D341Med (cell line): Measurements from ENCODE around the gene GHRL.

Source experiments
- DNase-seq: peaks from one replicate; pipeline ENCODE4 v3.0.0; 2012; ENCODE audit warnings: low spot score

Gene GHRL

DNA sequence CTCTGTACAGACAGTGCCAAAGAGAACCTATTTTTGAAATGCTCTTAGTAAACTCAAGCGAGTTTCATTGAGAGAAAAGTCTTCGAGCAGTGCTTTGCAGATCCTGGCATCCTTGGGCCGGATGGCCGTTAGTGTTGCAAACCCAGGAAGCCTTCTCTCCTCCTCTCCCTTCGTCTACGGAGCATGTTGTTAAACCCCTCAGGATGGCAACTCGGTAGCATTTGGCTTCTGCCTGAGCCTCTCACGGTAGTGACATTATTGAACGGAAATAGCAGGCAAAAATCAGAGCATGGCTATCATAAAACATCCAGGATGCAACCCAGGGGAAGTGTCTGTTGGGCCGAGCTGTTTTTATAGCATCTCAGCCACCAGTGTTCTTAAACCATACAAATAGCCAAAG, 34.8 kb upstream of the GHRL start:
- no peak for DNase-seq

DNA sequence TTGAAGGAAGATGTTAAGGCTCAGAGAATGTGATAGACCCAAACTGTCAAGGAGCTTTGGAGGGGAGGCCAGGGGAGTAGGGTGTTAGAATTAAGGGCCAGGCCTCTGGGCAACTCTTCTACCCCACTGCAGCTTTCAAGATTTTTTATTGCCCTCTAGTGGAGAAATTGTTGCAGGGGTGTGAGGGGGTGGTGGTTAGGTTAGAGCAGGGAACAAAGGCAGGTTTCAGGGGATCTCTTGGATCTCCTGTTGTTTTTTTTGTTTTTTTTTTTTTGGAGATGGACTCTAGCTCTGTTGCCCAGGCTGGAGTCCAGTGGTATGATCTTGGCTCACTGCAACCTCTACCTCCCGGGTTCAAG, 29.6 kb upstream of the GHRL start:
- DNase-seq, result peak; percentile 70

DNA sequence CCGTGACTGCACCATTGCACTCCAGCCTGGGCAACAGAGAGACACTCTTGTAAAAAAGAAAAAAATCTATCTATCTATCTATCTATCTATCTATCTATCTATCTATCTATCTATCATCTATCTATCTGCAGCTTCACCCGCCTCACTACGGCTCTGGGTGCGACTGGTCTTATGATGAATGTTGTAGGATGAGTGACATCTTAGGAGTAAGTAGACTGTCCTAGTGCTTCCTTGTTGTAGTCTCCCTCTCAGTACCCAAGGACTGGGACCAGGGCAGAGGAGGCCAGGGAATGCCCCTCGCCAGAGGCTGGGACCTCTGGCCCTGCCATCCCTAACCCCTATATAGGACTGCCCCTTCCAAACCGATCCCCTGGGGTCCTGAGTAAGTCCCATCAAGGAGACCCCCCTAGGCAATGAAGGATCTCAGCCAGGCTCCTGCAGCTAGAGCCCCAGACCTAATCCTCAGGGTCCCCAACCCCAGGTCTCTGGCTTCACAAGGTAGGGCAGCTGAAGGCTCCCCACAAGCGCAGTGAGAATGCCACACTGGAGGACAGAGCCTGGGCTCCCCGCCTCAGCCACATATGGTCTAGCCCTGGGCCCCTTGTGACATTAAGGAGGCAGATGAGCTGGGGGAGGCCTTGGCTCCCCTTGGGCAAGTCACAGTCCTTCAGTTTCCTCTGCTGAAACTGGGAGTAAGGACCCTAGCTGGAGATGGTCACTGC, 29.0 kb upstream of the GHRL start:
- DNase-seq, result no peak

DNA sequence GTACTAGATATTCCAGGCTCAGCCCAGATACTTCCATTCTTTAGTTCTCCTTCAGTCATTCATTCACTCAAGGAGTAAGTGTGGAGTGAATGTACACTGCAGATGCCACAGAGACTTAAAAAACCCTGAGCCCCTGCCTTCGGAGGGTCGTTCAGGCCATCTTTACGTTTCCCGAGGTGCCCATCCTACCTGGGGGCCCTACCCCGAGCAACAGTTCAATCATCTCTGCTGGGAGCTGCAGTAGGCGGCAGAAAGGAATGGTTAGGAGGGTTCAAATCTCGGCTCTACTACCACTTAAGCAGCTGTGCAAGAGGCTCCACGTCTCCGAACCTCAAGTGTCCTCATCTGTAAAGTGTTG, 27.6 kb upstream of the GHRL start:
- no peak for DNase-seq

DNA sequence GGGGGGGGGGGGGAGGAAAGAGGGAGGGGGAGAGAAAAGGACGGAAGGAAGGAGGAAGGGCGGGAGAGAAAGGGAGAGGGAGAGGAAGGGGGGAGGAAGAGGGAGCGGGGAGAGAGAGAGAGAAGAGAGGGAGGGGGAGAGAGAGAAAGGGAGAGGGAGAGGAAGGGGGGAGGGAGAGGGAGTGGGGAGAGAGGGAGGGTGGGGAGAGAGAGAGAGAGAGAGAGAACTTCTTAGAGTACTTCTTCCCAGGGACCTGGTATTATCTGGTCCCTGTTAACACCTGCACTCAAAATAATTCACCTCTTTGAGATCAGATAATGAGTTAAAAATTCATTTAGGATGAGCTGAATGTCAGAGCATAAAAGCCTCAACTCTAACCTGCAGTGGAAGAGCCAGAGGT, 27.1 kb upstream of the GHRL start:
- no peak for DNase-seq

DNA sequence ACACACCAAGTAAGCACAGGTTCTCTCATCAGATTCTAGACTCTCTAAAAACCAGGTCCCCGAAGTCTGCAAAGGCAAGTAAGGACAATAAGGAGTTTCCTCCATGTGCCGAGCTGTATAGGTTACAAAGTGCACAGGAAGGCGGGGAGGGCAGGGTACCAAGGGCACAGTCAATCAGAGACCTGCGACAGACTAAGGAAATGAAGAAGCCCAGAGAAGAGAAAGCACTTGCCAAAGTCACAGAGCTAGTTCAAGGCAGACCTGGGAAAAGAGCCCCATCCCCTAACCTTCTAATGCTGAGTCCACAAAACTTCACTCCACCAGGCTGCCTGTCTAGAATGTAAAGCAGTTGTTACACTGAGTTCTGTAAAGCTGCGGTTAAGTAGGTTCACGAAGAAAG, 26.5 kb upstream of the GHRL start:
- no peak for DNase-seq

DNA sequence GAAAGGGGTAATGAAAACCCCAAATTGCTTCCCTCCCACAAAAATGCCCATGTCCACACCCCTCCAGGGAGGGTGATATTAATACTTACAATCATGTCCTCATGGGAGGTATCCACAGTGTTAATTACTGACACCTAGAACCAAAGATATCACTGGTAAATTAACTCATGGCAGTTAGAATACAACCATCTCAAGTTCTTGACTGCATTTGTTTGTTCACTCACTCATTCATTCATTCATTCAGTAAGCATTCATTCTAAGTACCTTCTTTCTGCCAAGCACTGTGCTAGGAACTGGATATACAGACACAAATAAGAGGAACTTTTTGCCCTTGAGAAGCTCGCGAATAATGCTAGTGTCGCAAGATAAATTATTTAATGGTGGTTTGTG, 25.2 kb upstream of the GHRL start:
- no peak for DNase-seq

DNA sequence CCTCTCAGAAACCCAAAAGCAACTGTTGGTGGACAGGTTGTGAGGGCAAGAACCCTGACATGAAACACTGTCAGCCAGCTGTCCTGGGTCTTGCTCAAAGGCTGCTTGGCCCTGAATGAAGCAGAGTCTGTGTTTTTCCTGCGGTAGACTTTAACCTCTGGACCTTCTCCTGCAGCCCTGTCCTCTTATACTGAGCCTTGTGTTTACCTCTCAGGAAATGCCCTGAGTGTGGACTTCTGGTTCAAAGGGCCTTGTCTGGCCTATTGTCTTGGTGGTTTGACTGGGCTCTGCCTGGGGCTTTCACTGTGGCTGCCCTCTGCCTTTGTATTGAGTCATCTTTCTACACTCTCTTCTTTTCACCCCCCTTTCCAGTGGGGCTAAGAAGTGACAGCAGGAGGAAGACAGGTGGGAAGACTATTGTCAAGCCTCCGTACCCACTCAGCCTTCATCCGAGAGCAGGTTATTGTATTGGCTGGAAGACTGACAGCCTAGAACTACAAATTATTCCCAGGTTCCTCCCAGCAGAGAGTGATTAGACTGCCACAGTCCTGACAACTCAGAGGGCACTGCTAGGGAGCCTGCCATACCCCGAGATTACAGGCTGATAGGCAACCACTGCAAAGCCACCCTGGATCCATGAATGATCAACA, 24.7 kb upstream of the GHRL start:
- no peak for DNase-seq

DNA sequence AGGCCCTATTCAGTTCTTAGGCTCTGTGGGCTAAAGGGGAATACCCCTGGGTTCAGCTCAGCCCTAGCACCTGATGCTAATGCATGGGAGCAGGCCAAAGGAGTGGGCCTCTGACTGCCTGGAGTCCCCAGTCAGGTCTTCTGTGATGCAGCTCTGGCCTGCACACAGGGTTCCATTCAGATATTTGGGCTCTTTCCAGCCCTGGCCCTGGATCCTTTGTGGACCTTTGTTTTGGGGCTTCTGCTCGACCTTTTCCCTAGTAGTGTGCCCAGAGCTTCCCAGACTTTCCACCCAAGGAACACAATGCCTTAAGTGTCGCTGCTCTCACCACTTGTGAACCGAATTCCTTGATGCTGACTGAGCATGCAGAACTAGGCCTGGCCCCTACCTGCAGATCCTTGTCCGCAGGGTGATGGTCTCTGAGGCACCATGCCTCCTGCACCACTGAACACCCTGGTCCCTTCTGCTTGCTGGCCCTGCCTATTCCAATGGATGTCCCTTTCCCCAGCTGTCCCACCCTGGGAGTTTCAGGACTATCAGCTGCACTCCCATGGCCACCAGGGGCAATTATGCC, 23.1 kb upstream of the GHRL start:
- no peak for DNase-seq

DNA sequence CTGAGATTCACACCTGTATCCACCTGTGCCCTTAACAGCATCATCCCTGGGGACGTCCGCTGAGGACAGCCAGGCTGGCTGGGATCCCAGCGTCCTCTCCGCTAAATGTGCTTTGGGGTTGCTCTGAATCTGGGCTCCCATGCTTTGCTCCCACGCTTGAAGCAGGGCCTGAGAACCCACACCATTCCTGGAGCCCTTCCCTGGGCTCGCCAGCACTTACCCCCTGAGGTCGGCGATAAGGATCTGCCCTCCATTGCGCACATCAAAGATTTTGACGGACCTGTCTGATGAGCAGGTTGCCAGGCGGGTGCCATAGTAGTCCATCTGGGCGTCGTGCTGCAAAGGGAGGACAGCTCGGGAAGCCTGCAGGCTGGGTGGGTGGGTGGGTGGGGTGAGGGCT, 22.4 kb upstream of the GHRL start:
- no peak for DNase-seq

DNA sequence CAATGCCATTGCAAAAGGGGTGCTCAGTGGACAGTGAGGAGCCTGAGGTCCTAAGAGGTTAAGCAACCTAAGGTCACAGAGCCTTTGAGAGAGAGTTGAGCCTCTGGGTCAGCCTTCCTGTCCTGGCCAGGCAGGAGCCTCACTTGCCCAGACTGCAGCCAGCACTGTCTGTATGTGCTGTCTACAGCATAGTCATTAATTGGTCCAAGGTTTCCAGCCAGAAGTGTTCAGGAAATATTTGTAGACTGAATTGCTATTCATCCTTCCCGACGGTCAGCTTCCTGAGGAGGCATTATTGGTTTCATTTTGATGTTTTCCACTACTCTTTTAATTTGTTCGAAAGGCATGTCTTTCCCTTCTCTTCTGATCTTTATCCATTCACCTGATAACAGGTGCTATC, 20.1 kb upstream of the GHRL start:
- DNase-seq, result no peak

DNA sequence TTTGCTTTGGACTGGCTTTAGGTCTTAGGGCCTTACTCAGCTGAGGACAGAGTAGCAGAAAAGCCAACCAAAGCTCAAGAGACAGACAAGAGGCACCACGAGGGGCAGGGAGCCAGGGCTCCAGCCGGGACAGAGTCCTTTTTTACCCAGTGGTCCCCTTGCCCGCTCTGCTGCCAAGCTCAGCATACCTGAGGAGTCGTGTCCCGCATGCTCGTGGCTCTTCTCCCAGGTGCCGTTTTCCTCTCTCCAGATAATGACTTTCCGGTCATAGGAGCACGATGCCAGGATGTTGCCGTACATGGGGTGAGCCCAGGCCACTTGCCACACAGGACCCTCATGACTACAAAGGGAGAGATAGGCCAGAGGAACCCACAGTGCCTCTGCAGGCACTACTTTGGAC, 19.6 kb upstream of the GHRL start:
- no peak for DNase-seq

DNA sequence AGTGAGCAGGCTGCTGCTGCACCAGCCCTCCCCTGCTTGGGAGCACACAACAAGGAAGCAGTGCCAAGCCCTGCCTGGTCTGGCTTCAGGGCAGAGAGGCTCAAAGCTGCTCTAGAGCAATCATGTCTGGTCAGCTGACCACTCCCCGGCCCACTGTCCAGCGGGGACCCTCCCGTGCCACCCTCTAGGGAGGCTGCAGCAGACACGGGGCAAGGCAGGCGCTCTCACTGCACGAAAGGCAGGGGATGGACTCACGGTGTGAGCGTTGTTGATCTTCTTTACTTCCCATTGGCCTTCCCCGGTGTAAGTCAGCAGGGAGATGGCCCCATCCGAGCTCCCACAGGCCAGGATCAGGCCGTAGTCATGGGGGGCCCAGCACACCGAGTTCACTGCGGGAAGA, 19.0 kb upstream of the GHRL start:
- DNase-seq, result no peak

DNA sequence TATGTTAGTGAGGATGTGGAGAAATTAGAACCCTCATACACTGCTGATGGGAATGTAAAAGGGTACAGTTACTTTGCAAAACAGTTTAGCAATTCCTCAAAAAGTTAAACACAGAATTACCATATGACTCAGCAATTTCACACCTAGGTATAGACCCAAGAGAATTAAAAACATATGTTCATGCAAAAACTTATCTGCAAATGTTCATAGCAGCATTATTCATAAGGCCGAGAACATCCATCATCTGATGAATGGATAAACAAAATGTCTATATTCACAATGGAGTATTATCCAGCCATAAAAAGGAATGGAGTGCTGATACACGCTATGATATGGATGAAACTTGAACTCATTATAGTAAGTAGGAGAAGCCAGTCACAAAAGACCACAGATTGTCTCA, 17.8 kb upstream of the GHRL start:
- DNase-seq, result no peak

DNA sequence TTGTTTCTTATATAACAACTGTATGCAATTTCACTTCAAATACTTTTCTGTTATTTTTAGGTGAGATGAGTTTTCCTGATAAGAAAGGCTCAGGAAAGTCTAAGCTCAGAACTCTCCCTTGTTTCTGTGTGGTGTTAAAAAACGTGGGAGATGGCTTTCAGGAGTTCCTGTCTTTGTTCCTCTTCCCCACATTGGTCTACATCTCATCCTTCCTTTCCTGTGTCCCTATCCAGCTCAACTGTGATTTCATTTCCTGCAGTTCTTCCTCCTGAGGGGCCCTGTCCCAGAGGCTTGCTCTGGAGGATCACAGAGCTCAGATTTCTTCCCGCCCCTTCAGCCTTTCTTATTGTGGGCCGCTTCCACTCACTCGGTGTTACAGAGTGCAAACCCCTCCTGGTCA, 17.0 kb upstream of the GHRL start:
- DNase-seq, result no peak

DNA sequence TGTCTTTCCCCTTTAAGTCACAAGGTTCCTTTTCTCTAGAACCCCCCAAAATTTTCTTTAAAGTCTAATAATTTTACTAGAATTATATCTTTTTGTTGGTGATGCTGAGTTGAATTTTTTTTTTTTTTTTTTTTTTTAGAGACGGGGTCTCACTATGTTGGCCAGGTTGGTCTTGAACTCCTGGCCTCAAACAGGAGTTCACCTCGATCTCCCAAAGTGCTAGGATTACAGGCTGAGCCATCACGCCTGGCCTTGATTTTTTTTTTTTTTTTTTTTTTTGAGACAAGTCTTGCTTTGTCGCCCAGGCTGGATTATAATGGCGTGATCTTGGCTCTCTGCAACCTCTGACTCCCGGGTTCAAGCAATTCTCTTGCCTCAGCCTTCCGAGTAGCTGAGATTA, 15.9 kb upstream of the GHRL start:
- DNase-seq, result no peak

DNA sequence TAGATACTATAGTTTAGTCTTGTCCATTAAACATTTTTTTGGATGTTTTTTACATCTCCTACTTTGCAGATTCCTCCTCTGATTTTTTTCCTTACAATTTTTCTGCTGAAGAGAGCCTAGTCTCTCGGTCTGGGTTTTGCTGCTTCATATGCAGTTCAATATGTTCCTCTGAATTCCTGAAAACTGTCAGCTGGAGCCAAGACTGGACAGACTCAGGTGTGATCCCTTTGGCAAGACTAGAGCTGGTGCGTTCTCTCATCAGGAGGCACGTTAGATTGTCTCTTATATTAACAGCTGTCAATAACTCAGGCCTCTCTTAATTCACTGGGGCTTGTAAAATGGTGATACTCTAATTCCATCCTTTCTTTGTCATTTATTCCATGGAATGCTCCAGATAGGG, 13.4 kb upstream of the GHRL start:
- no peak for DNase-seq

DNA sequence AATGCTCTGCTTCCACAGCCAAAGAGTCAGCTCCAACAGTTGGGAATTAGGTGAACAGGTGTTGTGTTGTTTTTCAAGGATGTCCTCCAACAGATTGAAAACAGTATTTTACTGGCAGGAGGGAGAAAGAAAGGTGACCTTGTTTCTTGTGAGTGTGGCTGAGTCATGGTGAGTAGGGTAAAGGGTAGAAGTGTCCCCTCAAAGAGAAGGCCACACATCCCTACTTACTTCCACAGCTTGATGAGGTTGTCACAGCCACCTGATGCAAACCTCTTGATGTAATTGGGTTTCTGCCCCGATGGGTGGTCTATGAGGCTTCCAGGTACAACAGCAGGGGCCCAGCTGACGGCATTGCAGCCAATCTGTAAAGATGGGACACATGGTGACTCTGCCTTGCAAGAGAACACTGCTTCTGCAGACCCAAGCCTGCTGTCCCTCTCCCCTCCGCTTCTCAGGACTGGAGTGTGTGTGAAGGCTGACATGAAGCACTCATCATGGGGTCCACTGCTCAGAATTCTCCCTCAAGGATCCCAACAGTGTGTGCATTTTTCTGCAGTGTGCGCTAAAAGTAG, 12.7 kb upstream of the GHRL start:
- DNase-seq, result no peak

DNA sequence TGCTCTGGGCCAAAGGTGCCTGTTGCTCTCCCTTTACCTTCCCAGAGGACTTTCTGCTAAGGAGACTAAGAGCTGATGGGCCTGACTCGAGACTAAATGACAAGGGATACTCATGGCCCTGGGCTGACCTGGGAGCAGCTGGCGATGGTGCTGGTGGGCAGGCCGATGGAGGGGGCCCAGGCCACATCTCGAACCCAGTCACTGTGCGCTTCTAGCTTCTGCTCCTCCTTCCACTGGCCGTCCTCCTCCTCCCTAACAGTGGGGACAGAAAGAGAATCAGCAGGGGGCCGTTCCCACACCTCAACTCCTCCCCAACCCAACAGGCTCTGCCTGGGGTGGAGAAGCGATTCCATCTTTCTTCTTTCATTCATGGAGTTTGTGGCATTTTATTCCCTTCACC, 12.2 kb upstream of the GHRL start:
- no peak for DNase-seq

DNA sequence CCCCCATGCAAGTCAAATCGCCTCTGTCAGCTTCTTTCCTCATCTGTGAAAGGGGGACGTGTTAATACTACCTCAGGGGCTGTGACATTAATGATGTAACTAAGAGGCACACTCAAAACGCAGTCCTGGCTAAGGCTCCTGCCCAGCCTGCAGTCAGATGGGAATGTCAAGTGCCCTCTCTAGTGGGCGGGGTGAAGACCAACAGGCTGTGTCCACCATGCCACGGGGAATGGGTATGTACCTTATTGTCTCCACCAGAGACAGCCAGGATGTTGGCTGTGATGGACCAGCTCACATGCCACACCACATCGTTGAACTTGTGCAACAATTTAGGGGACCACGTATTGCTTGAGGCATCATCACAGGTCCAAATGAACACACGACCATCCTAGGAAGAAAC, 11.0 kb upstream of the GHRL start:
- no peak for DNase-seq

DNA sequence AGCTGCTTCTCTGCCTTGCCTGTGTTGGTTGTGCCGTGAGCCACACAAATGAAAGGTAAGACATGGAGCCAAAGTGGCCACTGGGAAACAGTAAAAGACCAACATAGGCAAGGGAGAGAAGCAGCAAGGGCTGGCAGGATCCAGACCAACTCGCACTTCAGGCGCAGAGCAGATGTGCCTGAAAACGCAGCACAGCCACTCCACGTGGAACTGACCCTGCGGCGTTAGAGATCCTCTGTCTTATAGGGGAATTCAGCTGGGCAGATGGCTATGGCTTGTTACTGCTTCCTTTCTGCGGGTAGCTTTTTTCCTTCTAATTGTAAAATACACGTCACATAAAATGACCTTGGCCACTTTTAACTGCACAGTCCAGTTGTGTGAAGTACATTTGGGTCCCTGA, 10.4 kb upstream of the GHRL start:
- DNase-seq, result no peak

DNA sequence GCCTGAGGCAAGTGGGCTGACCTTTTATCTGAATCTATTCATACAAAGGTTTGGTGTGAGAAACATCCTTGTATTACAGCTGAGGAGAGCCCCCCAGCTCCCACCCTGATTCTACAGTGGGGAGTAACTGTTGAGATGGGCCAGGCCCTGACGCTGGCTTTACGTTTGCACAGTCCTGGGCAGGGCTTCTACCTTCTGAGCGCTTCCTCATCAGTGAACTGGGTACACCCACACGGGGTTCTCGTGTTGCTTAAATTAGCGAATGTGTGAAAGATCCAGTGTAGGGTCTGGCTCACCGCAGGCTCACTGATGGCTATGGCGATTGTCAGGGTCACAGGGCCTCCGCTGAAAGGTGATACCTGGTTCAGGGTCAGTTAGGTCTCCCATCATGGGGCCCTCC, 7.3 kb upstream of the GHRL start:
- no peak for DNase-seq

DNA sequence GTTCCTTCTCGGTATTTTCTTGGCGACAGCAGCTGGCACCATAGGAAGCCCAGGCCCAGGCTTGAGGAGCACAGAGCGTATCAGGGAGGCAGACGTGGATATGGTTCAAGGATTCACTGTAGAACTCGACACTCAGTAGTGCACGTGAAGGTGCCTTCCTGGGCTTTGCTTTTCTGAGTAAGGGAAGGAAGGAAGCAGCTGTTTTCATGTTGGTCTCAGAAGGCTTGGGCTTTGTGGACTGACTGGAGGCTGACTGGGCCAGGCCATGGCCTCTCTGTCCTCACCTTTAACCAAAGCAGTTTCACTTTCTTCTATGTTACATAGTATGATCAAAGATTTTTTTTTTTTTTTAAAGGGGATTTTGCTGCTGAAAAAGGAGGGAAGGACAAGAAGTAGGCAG, 6.9 kb upstream of the GHRL start:
- DNase-seq, result no peak

DNA sequence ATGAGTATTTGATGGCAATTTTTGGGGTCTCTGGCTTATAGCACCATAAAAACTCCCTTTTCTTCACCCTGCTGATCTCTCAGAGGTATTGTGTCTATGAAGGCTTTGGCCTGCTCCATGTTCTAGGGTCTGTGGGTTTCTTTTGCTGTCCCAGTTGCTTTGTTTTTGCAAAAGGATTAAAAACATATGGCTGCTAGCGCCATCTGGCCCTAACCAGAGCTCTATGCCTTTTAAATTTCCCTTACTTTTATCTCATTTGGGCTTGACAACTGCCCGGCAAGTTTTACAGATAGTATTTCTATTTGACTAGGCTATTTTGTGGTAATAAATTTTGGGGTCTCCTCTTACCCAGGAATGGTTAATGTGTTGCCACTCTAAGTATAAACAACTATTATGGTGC, 6.4 kb upstream of the GHRL start:
- DNase-seq, result no peak
